ENCODE data around the gene SLX9.
"Not testable (repeated sequence)": the region's sequence is repeated elsewhere in the genome, so short reads cannot be mapped to it uniquely, and the experiment has no call there.

Gene SLX9

DNA sequence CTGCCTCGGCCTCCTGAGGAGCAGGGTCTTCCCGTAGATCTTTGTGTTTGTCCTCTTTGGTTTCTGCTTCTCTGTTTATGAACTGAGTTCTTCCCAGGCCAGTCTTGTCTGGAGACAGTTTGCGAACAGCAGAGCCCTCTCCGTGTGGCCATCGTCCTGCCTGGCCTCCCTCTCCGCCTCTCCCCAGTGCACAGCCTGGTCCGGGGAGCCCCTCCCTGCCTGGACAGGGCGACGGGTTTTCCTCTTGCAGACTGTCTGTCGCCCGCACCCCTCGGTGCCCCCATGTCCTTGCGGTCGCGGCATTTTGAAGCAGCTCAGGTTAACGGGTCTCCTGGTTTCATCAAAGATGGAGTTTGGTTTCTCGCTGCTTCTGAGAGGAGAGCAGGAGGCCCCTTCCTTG is 34.8 kb downstream of the SLX9 start:
- no peak overlapping the region for H3K4me3 ChIP-seq (ENCODE audit: insufficient read depth in 1 of 2, low read depth in 1 of 2, low read length in 2 of 2)
- H2BK5ac ChIP-seq (ENCODE audit: low read depth, low read length, poor library complexity, severe bottlenecking) = no peak overlapping the region
- H3K27me3 ChIP-seq (ENCODE audit: control insufficient read depth in 1 of 2, insufficient read depth in 1 of 2, low read length in 2 of 2) = no peaks in the 10 kb centered on the region
- no peak overlapping the region for H3K9ac ChIP-seq (ENCODE audit: low read length)
- no peak overlapping the region for H2BK120ac ChIP-seq (ENCODE audit: low read depth, low read length)
- H3K18ac ChIP-seq (ENCODE audit: low read depth in 1 of 2, low read length in 2 of 2) = no peak overlapping the region
- H2AK5ac ChIP-seq (ENCODE audit: low read length, severe bottlenecking) = no peak overlapping the region
- H4K91ac ChIP-seq (ENCODE audit: low read length) = no peak overlapping the region
- no peak overlapping the region for H3K27ac ChIP-seq (ENCODE audit: low read length, poor library complexity, severe bottlenecking)
- DNase-seq = no peak
- peaks cover 27% of the 10 kb centered on the region for H3K4me1 ChIP-seq (ENCODE audit: control insufficient read depth, insufficient read depth, low read depth, low read length)
- no peak overlapping the region for H2BK12ac ChIP-seq (ENCODE audit: low read length in 2 of 2)
- H4K8ac ChIP-seq (ENCODE audit: low read length) = no peak overlapping the region
- H2BK15ac ChIP-seq (ENCODE audit: low read depth, poor library complexity, severe bottlenecking) = no peak overlapping the region
- H3K4me2 ChIP-seq (ENCODE audit: low read length, poor library complexity, severe bottlenecking) = no peak overlapping the region
- no peak overlapping the region for H2AFZ ChIP-seq (ENCODE audit: low read depth, low read length)
- H3K9me3 ChIP-seq (ENCODE audit: control insufficient read depth, low read length) = no peaks in the 10 kb centered on the region
- peaks cover 12% of the 10 kb centered on the region for H3K79me1 ChIP-seq (replicated peaks; ENCODE audit: low read length, poor library complexity, severe bottlenecking)
- H3K4ac ChIP-seq (ENCODE audit: low read depth in 1 of 2, low read length in 2 of 2) = no peak overlapping the region
- WGBS = 97% methylated on average over 17 of the region's 17 CpGs
- no peak overlapping the region for H3K14ac ChIP-seq (ENCODE audit: low read length in 2 of 2)
- H3K23ac ChIP-seq (ENCODE audit: low read length in 2 of 2) = no peak overlapping the region
- H3K36me3 ChIP-seq (ENCODE audit: control insufficient read depth in 1 of 2, insufficient read depth in 2 of 2, low read depth in 1 of 2, low read length in 2 of 2) = peaks cover 19 to 60% of the 10 kb centered on the region in 2 experiments

DNA sequence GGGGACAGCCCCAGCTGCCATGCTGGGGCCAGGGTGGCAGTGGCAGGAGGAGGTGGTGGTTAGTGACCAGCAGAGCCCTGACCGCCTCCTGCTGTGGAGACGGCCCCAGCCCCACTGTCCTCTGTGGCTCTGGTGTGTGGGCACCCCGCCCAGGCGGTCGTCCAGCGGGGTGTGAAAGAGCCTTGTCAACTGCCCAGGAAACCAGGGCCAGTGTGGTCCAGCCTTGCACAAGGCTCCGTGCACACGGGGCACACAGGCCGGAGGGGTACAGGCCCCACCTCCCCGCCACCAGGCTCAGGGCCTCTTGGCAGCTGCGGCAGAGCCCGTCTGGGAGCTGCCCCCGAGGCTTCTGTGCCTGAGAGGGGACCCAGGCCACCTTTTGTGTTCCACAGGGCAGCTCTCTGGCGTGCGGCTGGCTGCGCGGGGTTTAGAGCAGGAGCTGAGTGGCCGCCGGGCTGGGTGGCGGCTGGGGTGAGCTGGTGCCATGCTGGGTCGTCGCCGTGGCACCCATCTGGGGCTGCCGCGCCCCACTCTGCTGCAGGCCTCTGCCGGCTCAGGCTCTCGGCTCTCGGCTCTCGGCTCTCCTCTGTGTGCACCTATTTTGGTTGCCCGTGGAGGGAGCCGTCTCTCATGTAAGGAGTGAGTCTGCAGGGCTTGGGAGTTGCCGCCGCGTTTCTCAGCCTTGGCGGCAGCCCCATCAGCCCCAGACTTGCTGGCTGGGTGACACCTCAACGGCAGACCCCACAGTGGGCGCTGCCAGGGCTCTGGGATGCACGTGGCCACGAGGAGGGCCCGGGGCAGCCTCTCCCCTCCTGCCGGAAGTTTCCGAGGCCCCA is 36.1 kb downstream of the SLX9 start:
- no peaks in the 10 kb centered on the region for H3K9me3 ChIP-seq (ENCODE audit: control insufficient read depth, low read length)

DNA sequence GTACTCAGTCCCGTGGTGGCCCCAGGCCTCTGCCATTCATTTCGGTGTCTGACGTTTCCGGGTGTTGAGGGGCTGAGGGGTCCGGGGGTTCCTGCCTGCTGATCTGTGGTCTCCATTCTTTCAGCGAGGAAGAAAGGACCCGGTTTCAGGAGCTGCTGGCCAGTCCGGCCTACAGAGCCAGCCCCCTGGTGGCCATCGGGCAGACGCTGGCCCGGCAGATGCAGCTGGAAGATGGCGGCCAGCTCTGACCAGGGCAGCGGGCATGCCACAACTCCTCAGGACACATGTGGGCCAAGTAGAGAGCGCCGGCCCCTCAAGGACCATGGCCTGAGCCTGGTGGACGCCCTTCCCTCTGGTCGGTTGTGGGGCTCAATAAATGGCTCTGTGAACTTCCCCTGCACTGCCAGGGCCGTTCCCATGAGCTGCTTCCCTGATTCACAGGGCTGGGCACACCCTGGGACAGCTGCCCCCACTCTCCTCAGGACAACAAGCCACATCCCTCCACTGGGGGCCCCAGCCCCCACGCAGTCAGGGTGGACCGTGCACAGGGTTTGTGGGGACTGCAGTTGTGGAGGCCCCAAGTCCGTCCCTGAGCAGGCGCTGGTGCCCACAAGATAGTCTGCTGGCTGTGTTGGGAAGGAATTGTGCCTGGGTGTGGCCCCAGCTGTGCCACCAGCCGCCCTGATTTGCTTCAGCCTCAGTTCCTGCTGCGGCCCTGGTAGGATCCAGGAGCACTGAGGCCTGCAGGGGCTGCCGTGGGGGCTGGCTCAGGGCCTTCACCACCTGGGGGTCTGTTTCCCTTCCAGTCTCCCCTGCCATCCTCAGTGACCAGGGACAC is 36.9 kb downstream of the SLX9 start:
- H3K23ac ChIP-seq (ENCODE audit: low read length in 2 of 2); H2BK120ac ChIP-seq (ENCODE audit: low read depth, low read length); H4K91ac ChIP-seq (ENCODE audit: low read length); H2BK12ac ChIP-seq (ENCODE audit: low read length in 2 of 2); H2AK5ac ChIP-seq (ENCODE audit: low read length, severe bottlenecking); H4K8ac ChIP-seq (ENCODE audit: low read length); H3K4ac ChIP-seq (ENCODE audit: low read depth in 1 of 2, low read length in 2 of 2); H3K18ac ChIP-seq (ENCODE audit: low read depth in 1 of 2, low read length in 2 of 2); DNase-seq; H3K27ac ChIP-seq (ENCODE audit: low read length, poor library complexity, severe bottlenecking); H2BK15ac ChIP-seq (ENCODE audit: low read depth, poor library complexity, severe bottlenecking); H2BK5ac ChIP-seq (ENCODE audit: low read depth, low read length, poor library complexity, severe bottlenecking); H3K9ac ChIP-seq (ENCODE audit: low read length); H3K4me2 ChIP-seq (ENCODE audit: low read length, poor library complexity, severe bottlenecking); H3K14ac ChIP-seq (ENCODE audit: low read length in 2 of 2); H2AFZ ChIP-seq (ENCODE audit: low read depth, low read length); H3K9me3 ChIP-seq (ENCODE audit: control insufficient read depth, low read length); H3K4me3 ChIP-seq (ENCODE audit: insufficient read depth in 1 of 2, low read depth in 1 of 2, low read length in 2 of 2); H3K27me3 ChIP-seq (ENCODE audit: control insufficient read depth in 1 of 2, insufficient read depth in 1 of 2, low read length in 2 of 2): not testable (repeated sequence)
- peaks cover 12% of the 10 kb centered on the region for H3K79me1 ChIP-seq (replicated peaks; ENCODE audit: low read length, poor library complexity, severe bottlenecking)
- peaks cover 10 to 55% of the 10 kb centered on the region in 2 experiments for H3K36me3 ChIP-seq (ENCODE audit: control insufficient read depth in 1 of 2, insufficient read depth in 2 of 2, low read depth in 1 of 2, low read length in 2 of 2)
- WGBS = 95% methylated on average over 19 of the region's 25 CpGs
- peaks cover 12% of the 10 kb centered on the region for H3K4me1 ChIP-seq (ENCODE audit: control insufficient read depth, insufficient read depth, low read depth, low read length)

More for the DNA sequence above, 36.1 kb downstream of the SLX9 start:
- Histone ChIP-seq H3K27ac (ENCODE audit: low read length, poor library complexity, severe bottlenecking) (no peak overlapping the region), H2BK5ac (ENCODE audit: low read depth, low read length, poor library complexity, severe bottlenecking) (no peak overlapping the region), H3K4me3 (ENCODE audit: insufficient read depth in 1 of 2, low read depth in 1 of 2, low read length in 2 of 2) (no peak overlapping the region), H3K14ac (ENCODE audit: low read length in 2 of 2) (no peak overlapping the region), H2AK5ac (ENCODE audit: low read length, severe bottlenecking) (no peak overlapping the region), H4K91ac (ENCODE audit: low read length) (no peak overlapping the region), H3K18ac (ENCODE audit: low read depth in 1 of 2, low read length in 2 of 2) (no peak overlapping the region), H3K4me2 (ENCODE audit: low read length, poor library complexity, severe bottlenecking) (no peak overlapping the region), H2BK15ac (ENCODE audit: low read depth, poor library complexity, severe bottlenecking) (no peak overlapping the region), H3K4ac (ENCODE audit: low read depth in 1 of 2, low read length in 2 of 2) (no peak overlapping the region), H3K79me1 (replicated peaks; ENCODE audit: low read length, poor library complexity, severe bottlenecking) (peaks cover 12% of the 10 kb centered on the region), H3K9ac (ENCODE audit: low read length) (no peak overlapping the region), H3K23ac (ENCODE audit: low read length in 2 of 2) (no peak overlapping the region), H3K4me1 (ENCODE audit: control insufficient read depth, insufficient read depth, low read depth, low read length) (peaks cover 14% of the 10 kb centered on the region), H2BK12ac (ENCODE audit: low read length in 2 of 2) (no peak overlapping the region), H2BK120ac (ENCODE audit: low read depth, low read length) (no peak overlapping the region), H4K8ac (ENCODE audit: low read length) (no peak overlapping the region), H3K27me3 (ENCODE audit: control insufficient read depth in 1 of 2, insufficient read depth in 1 of 2, low read length in 2 of 2) (no peaks in the 10 kb centered on the region), H2AFZ (ENCODE audit: low read depth, low read length) (no peak overlapping the region), H3K36me3 (ENCODE audit: control insufficient read depth in 1 of 2, insufficient read depth in 2 of 2, low read depth in 1 of 2, low read length in 2 of 2) (peaks cover 10 to 55% of the 10 kb centered on the region in 2 experiments)
- 95% methylated on average over 42 of the region's 42 CpGs for WGBS
- DNase-seq = no peak

All from mesenchymal stem cell (in vitro differentiated cells and primary cell).